GM12878 (cell line): ENCODE measurements around the gene EIF1AX. TPM values are rescaled to one million over a fixed set of nuclear protein-coding genes. Genes with fewer than 3 reads are reported as not detected.

Experiments
- ATAC-seq: fragments of 200-7000 bp; cut with Tn5 transposase; 3 replicates; pipeline ENCODE4 v1.9.1; 2020; ENCODE audit warnings: mild to moderate bottlenecking, moderate library complexity
- BruUV-seq: library from RNA; stranded (reverse); fragments of 400-500 nt; replicated peaks from 2 replicates; lab custom pipeline; 2021; lab: Mats Ljungman, UMichigan
- CTCF ChIA-PET: fragments of 300-600 bp; sonication (Branson Sonifier 250); formaldehyde crosslinking; extraction: SDS; loops from one replicate; lab custom pipeline; 2021; ENCODE audit warnings: inconsistent platforms; lab: Yijun Ruan, JAX
- POLR2A ChIA-PET: fragments of 350-600 bp; formaldehyde crosslinking; extraction: SDS; loops from one replicate; lab custom pipeline; 2021; ENCODE audit warnings: inconsistent platforms; lab: Charles Lee
- RAD21 ChIA-PET: fragments of 300-600 bp; sonication (Branson Sonifier 250); formaldehyde crosslinking; loops from one replicate; lab custom pipeline; 2023; ENCODE audit warnings: antibody characterized with exemption; ENCODE audit not compliant: unreplicated experiment; lab: Charles Lee
- SMC1A ChIA-PET: fragments of 300-600 bp; sonication (Branson Sonifier 250); formaldehyde crosslinking; loops from one replicate; lab custom pipeline; 2023; ENCODE audit not compliant: unreplicated experiment, uncharacterized antibody; lab: Charles Lee
- DNase-seq: peaks from one replicate; pipeline ENCODE4 v3.0.0-alpha.2; 2011; ENCODE audit warnings: low read depth, low spot score
- FAIRE-seq: peaks from 3 replicates; lab custom pipeline; 2011; peaks lifted over from hg19 to GRCh38; lab: Jason Lieb, UNC
- H2AFZ ChIP-seq: 2 replicates; pipeline ENCODE4 v1.6.0; 2011; ENCODE audit warnings: low read depth, low read length, control low read depth; ENCODE audit not compliant: control insufficient read depth
- H3K27ac ChIP-seq: 2 replicates; pipeline ENCODE4 v1.5.1; 2011; ENCODE audit warnings: control low read depth; ENCODE audit not compliant: control insufficient read depth, insufficient read depth
- H3K27me3 ChIP-seq, 2 experiments: replicated peaks in 1 of 2; 2 replicates each; pipeline versions ENCODE4 v1.6.0 to v1.6.1; 2011; ENCODE audit warnings: low read length in 1 of 2; ENCODE audit not compliant: control insufficient read depth in 2 of 2, insufficient read depth in 2 of 2
- H3K36me3 ChIP-seq, 2 experiments: 2 replicates each; pipeline ENCODE4 v1.5.1; 2011; ENCODE audit warnings: low read length in 1 of 2; ENCODE audit not compliant: control insufficient read depth in 2 of 2, insufficient read depth in 2 of 2
- H3K4me1 ChIP-seq: 2 replicates; pipeline ENCODE4 v1.6.1; 2011; ENCODE audit warnings: mild to moderate bottlenecking, low read length, moderate library complexity, mixed read lengths; ENCODE audit not compliant: control insufficient read depth, insufficient read depth
- H3K4me2 ChIP-seq: 2 replicates; pipeline ENCODE4 v1.6.0; 2011; ENCODE audit warnings: control low read depth; ENCODE audit not compliant: control insufficient read depth, insufficient read depth
- H3K4me3 ChIP-seq: fragments of 200-600 bp; sonication (generic); 2 replicates; pipeline ENCODE4 v1.5.1; 2016
- H3K79me2 ChIP-seq: 2 replicates; pipeline ENCODE4 v1.6.0; 2011; ENCODE audit warnings: low read length; ENCODE audit not compliant: control insufficient read depth, insufficient read depth
- H3K9ac ChIP-seq: 2 replicates; pipeline ENCODE4 v1.8.0; 2011; ENCODE audit warnings: low read length, control low read depth, mixed read lengths; ENCODE audit not compliant: control insufficient read depth, insufficient read depth
- H3K9me3 ChIP-seq: replicated peaks from 3 replicates; pipeline ENCODE4 v1.5.1; 2011; ENCODE audit warnings: mild to moderate bottlenecking, low read length; ENCODE audit not compliant: control insufficient read depth, insufficient read depth
- H4K20me1 ChIP-seq: 2 replicates; pipeline ENCODE4 v1.6.0; 2011; ENCODE audit not compliant: control insufficient read depth, insufficient read depth
- KLF5 ChIP-seq: fragments of 450-650 bp; IDR thresholded peaks from 2 replicates; pipeline ENCODE4 v1.6.1; 2014; ENCODE audit warnings: mild to moderate bottlenecking; ENCODE audit not compliant: partially characterized antibody
- POU2F2 ChIP-seq: IDR thresholded peaks from 3 replicates; pipeline ENCODE4 v1.6.1; 2011; ENCODE audit warnings: low read depth, mild to moderate bottlenecking, low read length, borderline replicate concordance
- RUNX3 ChIP-seq: IDR thresholded peaks from 2 replicates; pipeline ENCODE4 v1.6.1; 2012; ENCODE audit warnings: low read length, inconsistent platforms
- SIX5 ChIP-seq: IDR thresholded peaks from 2 replicates; pipeline ENCODE4 v1.6.1; 2011; ENCODE audit warnings: mild to moderate bottlenecking, low read depth, low read length, moderate library complexity; ENCODE audit not compliant: severe bottlenecking
- SKIL ChIP-seq: fragments of 450-650 bp; IDR thresholded peaks from 2 replicates; pipeline ENCODE4 v1.6.1; 2017; ENCODE audit warnings: mild to moderate bottlenecking, low read depth, inconsistent platforms; ENCODE audit not compliant: poor library complexity, severe bottlenecking
- SMARCA5 ChIP-seq: fragments of 450-650 bp; IDR thresholded peaks from 2 replicates; pipeline ENCODE4 v1.6.1; 2017; ENCODE audit warnings: mild to moderate bottlenecking
- TCF7 ChIP-seq: IDR thresholded peaks from 2 replicates; pipeline ENCODE4 v1.6.1; 2014; ENCODE audit warnings: antibody characterized with exemption, borderline replicate concordance
- ZBTB33 ChIP-seq: fragments of 450-650 bp; IDR thresholded peaks from 2 replicates; pipeline ENCODE4 v1.6.1; 2017; ENCODE audit warnings: mild to moderate bottlenecking
- ZNF24 ChIP-seq: fragments of 450-650 bp; IDR thresholded peaks from 2 replicates; pipeline ENCODE4 v1.6.1; 2017; ENCODE audit warnings: antibody characterized with exemption, mild to moderate bottlenecking
- WGBS: methylation state at CpG from one replicate; pipeline ENCODE4 v1.1.6; 2016; ENCODE audit warnings: low lambda C conversion rate; ENCODE audit not compliant: insufficient replicate concordance, insufficient coverage; ENCODE audit errors: missing lambda C conversion rate; 5-methylcytosine and 5-hydroxymethylcytosine counted together
- in situ Hi-C: fragments of 300-500 bp; cut with MboI; formaldehyde crosslinking; loops from 9 replicates; pipeline ENCODE4 v1.14.3; 2018; ENCODE audit warnings: mixed read lengths
- intact Hi-C: fragments of 100-400 bp; cut with micrococcal nuclease; formaldehyde crosslinking; loops from one replicate; pipeline ENCODE4 v1.14.2; 2022; ENCODE audit not compliant: unreplicated experiment
- polyA plus RNA-seq, 11 experiments: library from polyadenylated mRNA; depleted of rRNA in 4 of 11; unstranded in 6 of 11; stranded (reverse) in 5 of 11; fragments of >200 nt; fragmentation: Nextera tagmentation in 4 of 11; fragmentation: Illumina TruSeq in 1 of 11; extraction: Ambion mirVana in 4 of 11; extraction: Trizol in 1 of 11; gene quantifications; 1 replicate in 1 of 11; 2 replicates in 10 of 11; pipeline versions ENCODE4 v1.2.1 to v1.2.3, GENCODE V29; 2011 to 2016; ENCODE audit warnings: inconsistent platforms in 2 of 11, missing spikeins in 2 of 11, low read depth in 1 of 11
- total RNA-seq, 4 experiments: library from RNA; depleted of rRNA in 3 of 4; stranded (reverse); fragments of >200 nt in 3 of 4; fragmentation: Illumina TruSeq in 1 of 4; extraction: Trizol in 1 of 4; gene quantifications; 2 replicates each; pipeline versions ENCODE4 v1.2.1 to v1.2.3, GENCODE V29; 2013 to 2021

Gene EIF1AX
- total and polyA plus RNA-seq, 10 of the 15 experiments (the other 5 are each of a cell fraction or from before 2014, with no cell fraction given): 51.2 to 251 (median 86.6) TPM

- 72% methylated on average over 2 of the region's 2 CpGs for WGBS
- ChIA-PET SMC1A (interaction anchor here (0.9 to 1.1 kb wide), 2 partner anchors 8 to 11 kb away, joined by 3 read pairs; no protein-coding TSS in a partner anchor), CTCF (no interaction called here), RAD21 (no interaction called here), POLR2A (no interaction called here)
- FAIRE-seq (no peak), DNase-seq (no peak), ATAC-seq (no peak)
- no peak overlapping the region for H3K4me2 ChIP-seq
- H3K79me2 ChIP-seq: no peaks in the 10 kb centered on the region
- in situ Hi-C loops: no loop called here
- no peak overlapping the region for H3K27ac ChIP-seq
- no peak overlapping the region for H3K4me3 ChIP-seq
- no peaks in the 10 kb centered on the region for H3K27me3 ChIP-seq
- BruUV-seq: no TSS peak
- H3K36me3 ChIP-seq: no peaks in the 10 kb centered on the region
- H2AFZ ChIP-seq: no peak overlapping the region
- H3K4me1 ChIP-seq: no peaks in the 10 kb centered on the region
- no peak for TF ChIP-seq KLF5
- no peak for TF ChIP-seq RUNX3
- H3K9ac ChIP-seq: no peak overlapping the region
- no peaks in the 10 kb centered on the region for H4K20me1 ChIP-seq
- intact Hi-C loops: no loop called here
- no peaks in the 10 kb centered on the region for H3K9me3 ChIP-seq
Measured at GRCh38 chrX:20149326-20149725, 7.7 kb upstream of the EIF1AX start.

GRCh38 chrX:20147561-20147960 is 5.9 kb upstream of the EIF1AX start:
- intact Hi-C loops (no loop called here), in situ Hi-C loops (no loop called here)
- ATAC-seq (no peak), FAIRE-seq (no peak), DNase-seq (no peak)
- H3K79me2 ChIP-seq: no peaks in the 10 kb centered on the region
- no peak overlapping the region for H3K4me2 ChIP-seq
- H3K27ac ChIP-seq: no peak overlapping the region
- WGBS: 43% methylated on average over 1 of the region's 1 CpG
- BruUV-seq: no TSS peak
- CTCF ChIA-PET: no interaction called here
- RAD21 ChIA-PET: no interaction called here
- POLR2A ChIA-PET: no interaction called here
- H3K4me1 ChIP-seq: no peaks in the 10 kb centered on the region
- no peaks in the 10 kb centered on the region for H3K27me3 ChIP-seq
- SMC1A ChIA-PET: interaction anchor here (0.7 kb wide), 1 partner anchor 1491 kb away, joined by 3 read pairs; no protein-coding TSS in a partner anchor
- TF ChIP-seq SMARCA5: no peak
- no peak for TF ChIP-seq TCF7
- no peak for TF ChIP-seq SIX5
- no peak for TF ChIP-seq POU2F2
- no peak for TF ChIP-seq ZBTB33
- TF ChIP-seq SKIL: no peak
- TF ChIP-seq ZNF24: no peak
- no peak overlapping the region for H3K9ac ChIP-seq
- no peaks in the 10 kb centered on the region for H3K9me3 ChIP-seq
- H4K20me1 ChIP-seq: no peaks in the 10 kb centered on the region
- H2AFZ ChIP-seq: no peak overlapping the region
- no peak overlapping the region for H3K4me3 ChIP-seq
- no peaks in the 10 kb centered on the region for H3K36me3 ChIP-seq
